ENCODE data around the gene PLP2. TPM values are rescaled to one million over a fixed set of nuclear protein-coding genes. Genes with fewer than 3 reads are reported as not detected.

PLP2 gene
- total RNA-seq, 2 experiments from 2014 or later, result 21.9 to 44.7 TPM

GRCh38 chrX:49153467-49153866 lies 18.2 kb upstream of the PLP2 start:
- H3K4me1 Mint-ChIP-seq, result peaks cover 16% of the 10 kb centered on the region
- DNase-seq, result no peak
- no peak overlapping the region for H3K4me3 Mint-ChIP-seq
- no peak overlapping the region for H3K27ac Mint-ChIP-seq
- no peaks in the 10 kb centered on the region for H3K9me3 Mint-ChIP-seq (ENCODE audit: low read depth)
- CTCF ChIA-PET, result no interaction called here
- no peaks in the 10 kb centered on the region for H3K27me3 Mint-ChIP-seq
- no peak for ATAC-seq
- H3K36me3 Mint-ChIP-seq, result peaks cover 2% of the 10 kb centered on the region

GRCh38 chrX:49155243-49155899 lies 16.3 kb upstream of the PLP2 start:
- H3K9me3 Mint-ChIP-seq (ENCODE audit: low read depth), result no peaks in the 10 kb centered on the region
- DNase-seq, result peak; percentile 66
- H3K27ac Mint-ChIP-seq, result peak overlapping the region; percentile 96
- peaks cover 16% of the 10 kb centered on the region for H3K4me1 Mint-ChIP-seq
- peak; percentile 9 for ATAC-seq
- peaks cover 2% of the 10 kb centered on the region for H3K36me3 Mint-ChIP-seq
- CTCF ChIA-PET, result interaction anchor here (0.7 to 2.0 kb wide), 14 partner anchors 8 to 349 kb away, joined by 3 to 13 read pairs (median 4); partner anchors contain the start of genes PLP2, PQBP1 and TIMM17B
- H3K27me3 Mint-ChIP-seq, result no peaks in the 10 kb centered on the region
- H3K4me3 Mint-ChIP-seq, result peak overlapping the region; percentile 90

DNA sequence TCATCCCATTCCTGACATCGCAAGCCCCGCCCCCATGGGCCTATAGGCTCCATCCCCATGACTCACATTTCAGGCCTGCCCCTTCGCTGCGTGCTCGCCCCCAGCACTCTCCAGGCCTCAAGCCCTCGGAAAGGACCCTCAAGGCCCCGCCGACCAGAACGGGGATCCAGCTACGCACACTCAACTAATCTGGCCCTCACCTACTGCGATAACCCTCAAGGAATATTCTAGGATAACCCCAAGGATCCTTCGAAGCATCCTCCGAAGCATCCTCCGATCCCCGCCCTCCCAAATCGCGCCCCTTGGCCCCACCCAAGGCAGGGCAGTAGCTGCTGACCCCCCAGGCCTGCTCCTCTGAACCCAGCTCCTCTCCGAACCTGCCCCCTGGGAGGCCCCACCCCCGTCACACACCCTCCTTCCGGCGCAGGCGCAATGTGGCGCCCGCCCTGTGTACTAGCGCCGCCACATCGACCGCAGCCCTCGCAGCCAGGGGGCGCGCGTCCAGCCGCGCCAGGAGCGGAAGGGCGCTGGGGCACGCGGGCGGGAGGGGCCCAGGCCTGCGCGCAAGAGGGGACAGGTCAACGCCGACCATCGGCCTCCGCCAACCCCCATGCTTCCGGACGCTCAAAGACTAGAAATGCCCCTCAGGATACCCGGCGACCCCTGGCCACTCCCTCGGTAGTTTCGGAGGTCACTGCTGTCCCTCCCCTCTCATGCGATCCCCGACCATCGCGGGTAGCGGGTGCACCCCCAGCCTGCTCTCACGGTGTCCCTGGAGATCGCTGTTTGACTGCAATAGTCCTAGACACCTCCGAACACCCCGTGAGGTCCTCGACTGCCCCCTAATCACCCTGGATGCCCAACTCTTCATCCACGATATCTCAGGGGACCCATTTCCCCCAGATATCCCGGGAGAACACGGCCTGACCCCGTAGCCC lies 15.5 kb upstream of the PLP2 start:
- CTCF ChIA-PET, result interaction anchor here (0.7 to 2.0 kb wide), 13 partner anchors 10 to 350 kb away, joined by 3 to 13 read pairs (median 4); partner anchors contain the start of genes PLP2, PQBP1 and TIMM17B
- H3K9me3 Mint-ChIP-seq (ENCODE audit: low read depth), result no peaks in the 10 kb centered on the region
- no peaks in the 10 kb centered on the region for H3K27me3 Mint-ChIP-seq
- peaks cover 16% of the 10 kb centered on the region for H3K4me1 Mint-ChIP-seq
- ATAC-seq, result peak; percentile 92
- H3K27ac Mint-ChIP-seq, result peak overlapping the region; percentile 96
- H3K4me3 Mint-ChIP-seq, result peak overlapping the region; percentile 90
- DNase-seq, result peak; percentile 91
- H3K36me3 Mint-ChIP-seq, result peaks cover 2% of the 10 kb centered on the region

DNA sequence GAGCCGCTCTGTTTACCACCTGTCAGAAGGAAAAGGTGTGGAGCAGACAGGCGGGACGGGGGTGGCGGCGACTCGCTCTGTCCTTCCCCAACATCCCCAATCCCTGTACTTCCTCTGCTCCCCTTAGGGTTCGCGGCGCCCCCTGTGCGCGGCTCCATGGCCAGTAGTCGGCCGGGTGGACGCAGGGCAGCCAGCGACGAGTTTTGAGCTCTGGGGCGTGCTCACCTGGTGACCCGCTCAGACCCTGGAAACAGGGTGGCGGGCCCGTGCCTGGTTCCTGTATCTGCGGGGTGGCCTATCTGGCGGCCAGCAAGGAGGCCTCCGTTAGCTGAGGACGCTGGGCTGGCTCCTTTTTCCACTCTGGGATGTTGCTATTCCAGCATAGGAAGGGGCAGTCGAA lies 14.5 kb upstream of the PLP2 start:
- Mint-ChIP-seq H3K27me3 (no peaks in the 10 kb centered on the region), H3K4me1 (peaks cover 19% of the 10 kb centered on the region), H3K27ac (no peak overlapping the region), H3K36me3 (peaks cover 2% of the 10 kb centered on the region), H3K4me3 (no peak overlapping the region), H3K9me3 (ENCODE audit: low read depth) (no peaks in the 10 kb centered on the region)
- CTCF ChIA-PET, result interaction anchor here (1.1 kb wide), 2 partner anchors 13 to 15 kb away, joined by 3 to 5 read pairs; no protein-coding TSS in a partner anchor
- ATAC-seq, result no peak
- DNase-seq, result no peak

- no peaks in the 10 kb centered on the region for H3K9me3 Mint-ChIP-seq (ENCODE audit: low read depth)
Observed at GRCh38 chrX:49160908-49161307, 10.8 kb upstream of the PLP2 start.

GRCh38 chrX:49161632-49162031 lies 10.1 kb upstream of the PLP2 start:
- Mint-ChIP-seq H3K27me3 (no peaks in the 10 kb centered on the region), H3K4me1 (peaks cover 19% of the 10 kb centered on the region), H3K36me3 (no peaks in the 10 kb centered on the region), H3K4me3 (no peak overlapping the region), H3K9me3 (ENCODE audit: low read depth) (no peaks in the 10 kb centered on the region), H3K27ac (no peak overlapping the region)
- CTCF ChIA-PET, result no interaction called here
- no peak for ATAC-seq
- DNase-seq, result no peak

More at GRCh38 chrX:49160908-49161307, 10.8 kb upstream of the PLP2 start:
- Mint-ChIP-seq H3K4me3 (no peak overlapping the region), H3K27ac (no peak overlapping the region), H3K36me3 (no peaks in the 10 kb centered on the region), H3K4me1 (peaks cover 20% of the 10 kb centered on the region), H3K27me3 (no peaks in the 10 kb centered on the region)
- ATAC-seq (no peak), DNase-seq (no peak)
- CTCF ChIA-PET, result no interaction called here

DNA sequence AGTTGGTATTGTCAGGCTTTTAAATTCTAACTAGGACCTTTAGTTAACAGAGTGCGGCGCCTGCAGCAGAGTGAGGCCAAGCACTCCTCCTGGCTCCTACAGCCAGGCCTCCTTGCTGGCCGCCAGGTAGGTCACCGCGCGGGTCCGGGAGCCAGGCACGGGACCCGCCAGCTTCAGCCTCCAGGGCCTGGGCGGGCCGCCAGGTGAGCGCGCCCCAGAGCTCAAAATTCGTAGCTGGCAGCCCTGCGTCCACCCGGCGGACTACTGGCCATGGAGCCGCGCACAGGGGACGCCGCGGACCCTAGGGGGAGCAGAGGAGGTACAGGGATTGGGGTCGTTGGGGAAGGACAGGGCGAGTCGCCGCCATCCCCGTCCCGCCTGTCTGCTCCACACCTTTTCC lies 9.1 kb upstream of the PLP2 start, which contains the start of gene MAGIX:
Gene MAGIX, plus strand, starts transcription at position 139 of the 400 bp plus-strand sequence. Its CDS starts 132 bp downstream, at position 271.
- CTCF ChIA-PET, result no interaction called here
- no peak for ATAC-seq
- Mint-ChIP-seq H3K36me3 (no peaks in the 10 kb centered on the region), H3K4me1 (peaks cover 26% of the 10 kb centered on the region), H3K27ac (peak within 1 kb of the TSS; percentile 79), H3K27me3 (no peaks in the 10 kb centered on the region), H3K4me3 (peak within 1 kb of the TSS; percentile 78), H3K9me3 (ENCODE audit: low read depth) (no peaks in the 10 kb centered on the region)
- DNase-seq, result no peak

DNA sequence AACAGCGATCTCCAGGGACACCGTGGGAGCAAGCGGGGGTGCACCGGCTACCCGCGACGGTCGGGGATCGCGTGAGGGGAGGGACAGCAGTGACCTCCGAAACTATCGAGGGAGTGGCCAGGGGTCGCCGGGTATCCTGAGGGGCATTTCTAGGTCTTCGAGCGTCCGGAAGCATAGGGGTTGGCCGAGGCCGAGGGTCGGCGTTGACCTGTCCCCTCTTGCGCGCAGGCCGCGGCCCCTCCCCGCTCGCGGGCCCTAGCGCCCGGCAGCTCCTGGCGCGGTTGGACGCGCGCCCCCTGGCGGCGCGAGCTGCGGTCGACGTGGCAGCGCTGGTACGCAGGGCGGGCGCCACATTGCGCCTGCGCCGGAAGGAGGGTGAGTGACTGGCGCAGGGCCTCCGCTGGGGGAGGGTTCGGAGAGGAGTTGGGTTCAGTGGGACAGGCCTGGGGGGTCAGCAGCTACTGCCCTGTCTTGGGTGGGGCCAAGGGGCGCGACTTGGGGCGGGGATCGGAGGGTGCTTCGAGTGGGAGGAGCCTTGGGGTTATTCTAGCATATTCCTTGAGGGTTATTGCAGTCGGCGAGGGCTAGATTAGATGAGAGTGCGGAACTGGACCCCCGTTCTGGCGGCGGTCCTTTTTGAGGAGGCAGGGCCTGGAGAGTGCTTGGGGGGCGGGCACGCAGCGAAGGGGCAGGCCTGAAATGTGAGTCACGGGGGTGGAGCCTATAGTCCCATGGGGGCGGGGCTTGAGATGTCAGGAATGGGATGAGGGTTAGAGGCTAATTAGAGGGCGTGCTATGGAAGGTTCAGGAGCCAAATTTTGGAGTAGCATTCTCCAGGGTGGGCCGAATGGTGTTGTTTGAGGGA lies 7.9 kb upstream of the PLP2 start:
- peak; percentile 73 for ATAC-seq
- CTCF ChIA-PET, result interaction anchor here (0.6 to 2.0 kb wide), 7 partner anchors 9 to 104 kb away, joined by 3 to 5 read pairs (median 4); partner anchors contain the start of gene PRICKLE3
- Mint-ChIP-seq H3K36me3 (no peaks in the 10 kb centered on the region), H3K4me1 (peaks cover 32% of the 10 kb centered on the region), H3K27ac (peak overlapping the region; percentile 95), H3K27me3 (no peaks in the 10 kb centered on the region), H3K4me3 (peak overlapping the region; percentile 78), H3K9me3 (ENCODE audit: low read depth) (no peaks in the 10 kb centered on the region)
- DNase-seq, result peak; percentile 85

- peak overlapping the region; percentile 48 for H3K27ac Mint-ChIP-seq
- ATAC-seq, result no peak
- CTCF ChIA-PET, result interaction anchor here (1.3 to 4.1 kb wide), 4 partner anchors 8 to 28 kb away, joined by 3 to 13 read pairs (median 4); no protein-coding TSS in a partner anchor
- H3K27me3 Mint-ChIP-seq, result no peaks in the 10 kb centered on the region
- H3K4me3 Mint-ChIP-seq, result peak overlapping the region; percentile 78
- DNase-seq, result no peak
- no peaks in the 10 kb centered on the region for H3K36me3 Mint-ChIP-seq
- no peaks in the 10 kb centered on the region for H3K9me3 Mint-ChIP-seq (ENCODE audit: low read depth)
- peaks cover 36% of the 10 kb centered on the region for H3K4me1 Mint-ChIP-seq
Observed at GRCh38 chrX:49164589-49165360, 6.9 kb upstream of the PLP2 start.

GRCh38 chrX:49165901-49166881 lies 5.5 kb upstream of the PLP2 start:
- Mint-ChIP-seq H3K4me3 (peak overlapping the region; percentile 81), H3K9me3 (ENCODE audit: low read depth) (no peaks in the 10 kb centered on the region), H3K27ac (peak overlapping the region; percentile 96), H3K36me3 (no peaks in the 10 kb centered on the region), H3K4me1 (peaks cover 38% of the 10 kb centered on the region), H3K27me3 (no peaks in the 10 kb centered on the region)
- peak; percentile 52 for ATAC-seq
- peak; percentile 86 for DNase-seq
- CTCF ChIA-PET, result interaction anchor here (0.8 to 4.2 kb wide), 7 partner anchors 11 to 126 kb away, joined by 3 to 31 read pairs (median 5); no protein-coding TSS in a partner anchor

All from activated CD8-positive, alpha-beta memory T cell treated with anti-CD3 and anti-CD28 coated beads, Interleukin-2, amount 10 ng/mL, durations not matched to agents 7 days and 5 days (primary cell).